ENCODE measurements around the gene CAD.
"Not testable (repeated sequence)": the region's sequence is repeated elsewhere in the genome, so short reads cannot be mapped to it uniquely, and the experiment has no call there.

Gene CAD

DNA sequence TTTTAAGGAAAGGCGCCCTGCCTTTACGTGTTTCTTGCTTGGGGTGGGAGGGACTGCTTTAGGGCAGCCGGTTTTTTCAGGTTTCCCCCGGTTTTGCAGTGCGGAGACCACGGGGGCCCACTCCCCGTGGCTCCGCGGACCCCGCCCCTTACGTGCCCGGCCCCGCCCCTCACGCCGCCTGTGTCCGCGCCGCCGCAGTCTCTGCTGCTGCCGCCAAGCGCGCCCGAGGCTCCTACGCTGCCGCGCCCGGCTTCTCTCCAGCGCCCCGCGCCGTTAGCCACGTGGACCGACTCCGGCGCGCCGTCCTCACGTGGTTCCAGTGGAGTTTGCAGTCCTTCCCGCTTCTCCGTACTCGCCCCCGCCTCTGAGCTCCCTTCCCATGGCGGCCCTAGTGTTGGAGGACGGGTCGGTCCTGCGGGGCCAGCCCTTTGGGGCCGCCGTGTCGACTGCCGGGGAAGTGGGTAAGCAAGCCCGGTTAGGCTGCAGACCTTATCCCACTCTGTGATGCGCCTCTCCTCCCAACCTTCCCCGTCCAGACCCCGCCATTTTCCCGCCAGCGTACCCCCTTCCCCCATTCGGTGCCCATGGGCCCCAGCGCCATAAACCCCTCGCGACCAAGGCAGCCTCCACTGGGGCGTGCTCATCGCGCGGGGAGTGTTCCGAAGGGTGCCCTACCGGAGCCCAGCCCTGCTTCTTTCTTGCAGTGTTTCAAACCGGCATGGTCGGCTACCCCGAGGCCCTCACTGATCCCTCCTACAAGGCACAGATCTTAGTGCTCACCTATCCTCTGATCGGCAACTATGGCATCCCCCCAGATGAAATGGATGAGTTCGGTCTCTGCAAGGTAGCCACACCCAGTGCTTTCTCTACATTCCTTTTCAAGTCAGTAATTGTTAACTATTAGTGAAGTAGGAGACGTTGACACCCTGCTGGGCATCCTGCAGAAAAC lies at the start of gene CAD:
CAD (plus strand) TSS at position 197 of the 949 bp plus-strand sequence; CDS start at position 380, 183 bp downstream.
- H3K27ac ChIP-seq = no peak within 1 kb of the TSS
- TF ChIP-seq, protein P1, sequence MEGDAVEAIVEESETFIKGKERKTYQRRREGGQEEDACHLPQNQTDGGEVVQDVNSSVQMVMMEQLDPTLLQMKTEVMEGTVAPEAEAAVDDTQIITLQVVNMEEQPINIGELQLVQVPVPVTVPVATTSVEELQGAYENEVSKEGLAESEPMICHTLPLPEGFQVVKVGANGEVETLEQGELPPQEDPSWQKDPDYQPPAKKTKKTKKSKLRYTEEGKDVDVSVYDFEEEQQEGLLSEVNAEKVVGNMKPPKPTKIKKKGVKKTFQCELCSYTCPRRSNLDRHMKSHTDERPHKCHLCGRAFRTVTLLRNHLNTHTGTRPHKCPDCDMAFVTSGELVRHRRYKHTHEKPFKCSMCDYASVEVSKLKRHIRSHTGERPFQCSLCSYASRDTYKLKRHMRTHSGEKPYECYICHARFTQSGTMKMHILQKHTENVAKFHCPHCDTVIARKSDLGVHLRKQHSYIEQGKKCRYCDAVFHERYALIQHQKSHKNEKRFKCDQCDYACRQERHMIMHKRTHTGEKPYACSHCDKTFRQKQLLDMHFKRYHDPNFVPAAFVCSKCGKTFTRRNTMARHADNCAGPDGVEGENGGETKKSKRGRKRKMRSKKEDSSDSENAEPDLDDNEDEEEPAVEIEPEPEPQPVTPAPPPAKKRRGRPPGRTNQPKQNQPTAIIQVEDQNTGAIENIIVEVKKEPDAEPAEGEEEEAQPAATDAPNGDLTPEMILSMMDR (IDR thresholded peaks at IDR 0.05) = peak; percentile 74
- peaks cover 22% of the 10 kb centered on the region in 2 experiments for H3K4me1 ChIP-seq (ENCODE audit: control insufficient read depth in 1 of 2, insufficient read depth in 1 of 2, low read depth in 1 of 2, low read length in 1 of 2)
- no peaks in the 10 kb centered on the region for H3K27me3 ChIP-seq
- H3K9me3 ChIP-seq = no peaks in the 10 kb centered on the region
- peak within 1 kb of the TSS; percentile 58 to 63 for H3K4me3 ChIP-seq (ENCODE audit: low read depth in 1 of 2, low read length in 1 of 2)
- peaks cover 24% of the 10 kb centered on the region for H3K36me3 ChIP-seq

DNA sequence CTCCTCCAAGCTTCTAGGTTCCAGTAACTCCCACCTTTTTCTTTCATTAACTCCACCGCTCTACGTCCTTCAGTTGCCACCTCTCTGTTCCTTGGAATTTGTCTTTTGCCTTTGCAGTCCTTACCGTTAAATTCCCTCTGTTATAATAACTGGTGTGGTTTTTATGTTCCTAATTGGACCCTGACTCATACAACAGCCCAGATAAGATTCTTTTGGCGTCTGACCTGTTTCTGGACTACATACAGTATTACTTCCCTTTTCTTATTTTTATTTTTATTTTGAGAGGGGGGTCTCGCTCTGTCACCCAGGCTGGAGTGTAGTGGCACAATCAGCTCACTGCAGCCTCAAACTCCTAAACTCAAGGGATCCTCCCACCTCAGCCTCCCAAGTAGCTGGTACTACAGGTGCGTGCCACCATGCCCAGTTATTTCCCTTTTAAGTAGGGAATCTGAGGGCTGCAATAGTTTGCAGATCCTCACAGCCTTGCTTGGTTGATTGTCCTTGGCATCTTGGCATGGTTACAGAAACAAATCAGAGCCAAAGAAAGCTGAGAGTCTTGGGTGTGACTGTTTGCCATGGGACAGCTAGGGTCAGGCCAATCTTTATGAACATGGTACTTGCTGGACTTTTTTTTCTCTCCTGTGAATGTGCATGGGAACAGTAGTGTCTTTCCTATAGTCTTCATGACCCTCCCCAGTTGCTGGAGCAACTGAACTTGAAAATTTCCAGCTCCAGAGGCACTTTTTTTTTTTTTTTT lies 46.4 kb upstream of the CAD start:
- Histone ChIP-seq H3K4me3 (ENCODE audit: low read depth in 1 of 2, low read length in 1 of 2) (no peak overlapping the region), H3K27me3 (peaks cover 26% of the 10 kb centered on the region), H3K9me3 (no peaks in the 10 kb centered on the region), H3K36me3 (no peaks in the 10 kb centered on the region), H3K27ac (no peak overlapping the region), H3K4me1 (ENCODE audit: control insufficient read depth in 1 of 2, insufficient read depth in 1 of 2, low read depth in 1 of 2, low read length in 1 of 2) (peaks cover 0 to 4% of the 10 kb centered on the region in 2 experiments)
- TF ChIP-seq, protein P1 (IDR thresholded peaks at IDR 0.05) = no peak

DNA sequence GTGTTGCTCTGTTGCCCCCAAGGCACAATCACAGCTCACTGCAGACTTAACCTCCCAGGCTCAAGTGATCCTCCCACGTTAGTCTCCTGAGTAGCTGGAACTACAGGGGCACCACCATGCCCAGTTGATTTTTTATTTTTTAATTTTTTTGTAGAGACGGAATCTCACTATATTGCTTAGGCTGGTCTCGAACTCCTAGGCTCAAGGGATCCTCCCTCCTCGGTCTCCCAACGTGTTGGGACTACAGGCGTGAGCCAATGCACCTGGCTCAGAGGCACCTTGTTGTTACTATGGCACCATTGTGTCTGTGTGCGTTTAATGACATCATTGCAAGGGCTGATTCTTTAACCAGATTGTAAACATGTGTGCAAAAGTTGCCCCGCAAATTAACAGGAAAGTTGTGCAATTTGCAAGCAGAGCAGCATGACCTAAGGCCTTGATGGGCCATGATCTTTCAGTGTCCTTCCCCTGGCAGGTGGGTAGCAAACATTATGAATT lies 45.8 kb upstream of the CAD start:
- H3K27me3 ChIP-seq = peaks cover 26% of the 10 kb centered on the region
- TF ChIP-seq, protein P1 (IDR thresholded peaks at IDR 0.05) = no peak
- peaks cover 0 to 4% of the 10 kb centered on the region in 2 experiments for H3K4me1 ChIP-seq (ENCODE audit: control insufficient read depth in 1 of 2, insufficient read depth in 1 of 2, low read depth in 1 of 2, low read length in 1 of 2)
- no peak overlapping the region for H3K27ac ChIP-seq
- no peaks in the 10 kb centered on the region for H3K9me3 ChIP-seq
- H3K4me3 ChIP-seq (ENCODE audit: low read depth in 1 of 2, low read length in 1 of 2) = no peak overlapping the region
- H3K36me3 ChIP-seq = no peaks in the 10 kb centered on the region

DNA sequence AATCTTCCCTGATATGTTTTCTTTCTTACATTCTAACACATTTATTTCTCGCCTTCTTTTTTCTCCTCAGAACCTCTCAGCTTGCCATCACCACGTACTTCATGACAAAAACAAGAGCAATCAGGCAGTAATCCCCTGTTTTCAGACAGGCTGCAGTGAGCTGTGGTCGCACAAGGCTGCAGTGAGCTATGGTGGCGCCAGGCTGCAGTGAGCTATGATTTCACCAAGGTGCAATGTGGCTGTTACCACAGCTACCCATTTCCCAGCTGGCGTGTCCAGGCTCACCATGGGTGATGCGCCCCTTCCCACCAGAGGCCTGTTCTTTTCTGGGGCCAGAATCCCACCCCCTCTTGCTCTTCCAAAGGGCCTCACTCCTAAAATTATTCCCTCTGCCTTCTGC lies 42.5 kb upstream of the CAD start:
- Histone ChIP-seq H3K36me3 (no peaks in the 10 kb centered on the region), H3K27me3 (peaks cover 44% of the 10 kb centered on the region), H3K9me3 (no peaks in the 10 kb centered on the region), H3K4me1 (ENCODE audit: control insufficient read depth in 1 of 2, insufficient read depth in 1 of 2, low read depth in 1 of 2, low read length in 1 of 2) (peaks cover 0 to 4% of the 10 kb centered on the region in 2 experiments), H3K27ac (no peak overlapping the region), H3K4me3 (ENCODE audit: low read depth in 1 of 2, low read length in 1 of 2) (no peak overlapping the region)
- TF ChIP-seq, protein P1 (IDR thresholded peaks at IDR 0.05) = no peak

DNA sequence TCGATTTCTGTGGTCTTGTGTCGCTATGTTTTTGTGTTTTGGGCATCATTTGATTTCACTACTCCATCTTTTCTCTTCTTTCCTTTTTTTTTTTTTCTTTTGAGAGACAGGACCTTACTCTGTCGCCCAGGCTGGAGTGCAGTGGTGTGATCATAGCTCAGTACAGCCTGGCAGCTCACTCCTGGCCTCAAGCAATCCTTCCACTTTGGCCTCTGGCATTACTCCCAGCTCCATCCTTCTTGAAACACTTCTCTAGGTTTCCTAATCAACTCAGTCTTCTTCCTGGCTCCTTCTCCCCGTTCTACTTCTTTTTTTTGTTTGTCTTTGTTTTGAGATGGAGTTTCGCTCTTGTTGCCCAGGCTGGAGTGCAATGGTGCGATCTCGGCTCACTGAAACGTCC lies 41.8 kb upstream of the CAD start:
- no peaks in the 10 kb centered on the region for H3K36me3 ChIP-seq
- no peaks in the 10 kb centered on the region for H3K9me3 ChIP-seq
- no peak overlapping the region for H3K27ac ChIP-seq
- peaks cover 39% of the 10 kb centered on the region for H3K27me3 ChIP-seq
- H3K4me1 ChIP-seq (ENCODE audit: control insufficient read depth in 1 of 2, insufficient read depth in 1 of 2, low read depth in 1 of 2, low read length in 1 of 2) = no peaks in the 10 kb centered on the region
- no peak overlapping the region for H3K4me3 ChIP-seq (ENCODE audit: low read depth in 1 of 2, low read length in 1 of 2)
- TF ChIP-seq, protein P1 (IDR thresholded peaks at IDR 0.05) = no peak

DNA sequence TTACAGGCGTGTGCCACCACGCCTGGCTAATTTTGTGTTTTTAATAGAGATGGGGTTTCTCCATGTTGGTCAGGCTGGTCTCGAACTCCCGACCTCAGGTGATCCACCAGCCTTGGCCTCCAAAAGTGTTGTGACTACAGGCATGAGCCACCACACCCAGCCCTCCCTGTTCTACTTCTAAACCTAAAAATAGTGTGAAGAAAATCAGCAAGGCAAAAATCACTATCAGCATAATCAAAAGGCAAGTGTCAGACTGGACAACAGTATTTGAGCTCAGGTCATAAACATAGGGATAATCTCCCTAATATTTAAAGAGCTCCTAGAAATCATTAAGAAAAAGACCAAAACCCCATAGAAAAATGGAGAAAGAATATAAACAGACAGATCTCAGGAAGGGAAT lies 41.4 kb upstream of the CAD start:
- not testable (repeated sequence) for H3K27ac ChIP-seq; H3K4me3 ChIP-seq (ENCODE audit: low read depth in 1 of 2, low read length in 1 of 2); H3K9me3 ChIP-seq; H3K36me3 ChIP-seq; H3K4me1 ChIP-seq (ENCODE audit: control insufficient read depth in 1 of 2, insufficient read depth in 1 of 2, low read depth in 1 of 2, low read length in 1 of 2)
- H3K27me3 ChIP-seq = peaks cover 34% of the 10 kb centered on the region

Measured in neutrophil (primary cell).